Erythroblast (primary cell): ENCODE data around the gene CP.

Experiments
- GATA1 ChIP-seq: IDR thresholded peaks from 2 replicates; pipeline ENCODE4 v1.6.1; 2011; ENCODE audit warnings: low read depth, mild to moderate bottlenecking, control low read depth, low read length, moderate library complexity
- POLR2A ChIP-seq: IDR thresholded peaks from 2 replicates; pipeline ENCODE4 v1.6.1; 2011; ENCODE audit warnings: mild to moderate bottlenecking, low read length

DNA sequence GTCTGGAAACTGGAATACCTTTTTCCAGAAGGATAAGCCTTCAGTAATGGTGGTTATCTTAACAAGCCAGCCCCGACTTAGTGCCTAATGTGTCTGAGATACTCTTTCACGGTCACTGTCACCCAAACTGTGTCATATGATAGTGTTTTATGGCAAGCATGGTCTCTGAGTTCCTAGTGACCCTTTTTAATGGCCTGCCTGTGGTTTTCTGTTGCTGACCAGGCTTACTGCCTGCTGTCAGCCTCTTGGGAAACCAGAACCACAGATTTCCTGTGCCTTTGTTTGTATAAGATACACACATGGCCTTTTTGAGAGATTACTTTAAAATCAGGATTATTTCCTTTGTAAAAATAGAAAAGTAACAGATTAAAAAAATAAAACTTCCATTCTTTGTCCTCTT lies 69.8 kb downstream of the CP start:
- TF ChIP-seq POLR2A, result no peak
- no peak for TF ChIP-seq GATA1
